Astrocyte of the spinal cord (primary cell): Measurements from ENCODE around the gene SLC12A9.
A peak's percentile ranks its signal among the peaks of the same experiment; 100 is the strongest.
"Not testable (repeated sequence)": the region's sequence is repeated elsewhere in the genome, so short reads cannot be mapped to it uniquely, and the experiment has no call there.

ENCODE experiments used
- DNase-seq: peaks from one replicate; pipeline ENCODE4 v3.0.0; 2011; ENCODE audit warnings: low read depth, low spot score
- H3K4me3 ChIP-seq: 2 replicates; pipeline ENCODE4 v1.5.1; 2011; ENCODE audit warnings: low read depth, mild to moderate bottlenecking, low read length, moderate library complexity
- in situ Hi-C: cut with HindIII; loops from 2 replicates; pipeline ENCODE4 v1.10.0; 2017; ENCODE audit warnings: low sequenced_read_pairs
- TF ChIP-seq, protein P1 (sequence below): IDR thresholded peaks from 2 replicates; pipeline ENCODE4 v1.5.1; 2012; ENCODE audit warnings: low read depth, mild to moderate bottlenecking, low read length, inconsistent platforms

Gene SLC12A9, protein sequence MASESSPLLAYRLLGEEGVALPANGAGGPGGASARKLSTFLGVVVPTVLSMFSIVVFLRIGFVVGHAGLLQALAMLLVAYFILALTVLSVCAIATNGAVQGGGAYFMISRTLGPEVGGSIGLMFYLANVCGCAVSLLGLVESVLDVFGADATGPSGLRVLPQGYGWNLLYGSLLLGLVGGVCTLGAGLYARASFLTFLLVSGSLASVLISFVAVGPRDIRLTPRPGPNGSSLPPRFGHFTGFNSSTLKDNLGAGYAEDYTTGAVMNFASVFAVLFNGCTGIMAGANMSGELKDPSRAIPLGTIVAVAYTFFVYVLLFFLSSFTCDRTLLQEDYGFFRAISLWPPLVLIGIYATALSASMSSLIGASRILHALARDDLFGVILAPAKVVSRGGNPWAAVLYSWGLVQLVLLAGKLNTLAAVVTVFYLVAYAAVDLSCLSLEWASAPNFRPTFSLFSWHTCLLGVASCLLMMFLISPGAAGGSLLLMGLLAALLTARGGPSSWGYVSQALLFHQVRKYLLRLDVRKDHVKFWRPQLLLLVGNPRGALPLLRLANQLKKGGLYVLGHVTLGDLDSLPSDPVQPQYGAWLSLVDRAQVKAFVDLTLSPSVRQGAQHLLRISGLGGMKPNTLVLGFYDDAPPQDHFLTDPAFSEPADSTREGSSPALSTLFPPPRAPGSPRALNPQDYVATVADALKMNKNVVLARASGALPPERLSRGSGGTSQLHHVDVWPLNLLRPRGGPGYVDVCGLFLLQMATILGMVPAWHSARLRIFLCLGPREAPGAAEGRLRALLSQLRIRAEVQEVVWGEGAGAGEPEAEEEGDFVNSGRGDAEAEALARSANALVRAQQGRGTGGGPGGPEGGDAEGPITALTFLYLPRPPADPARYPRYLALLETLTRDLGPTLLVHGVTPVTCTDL

DNA sequence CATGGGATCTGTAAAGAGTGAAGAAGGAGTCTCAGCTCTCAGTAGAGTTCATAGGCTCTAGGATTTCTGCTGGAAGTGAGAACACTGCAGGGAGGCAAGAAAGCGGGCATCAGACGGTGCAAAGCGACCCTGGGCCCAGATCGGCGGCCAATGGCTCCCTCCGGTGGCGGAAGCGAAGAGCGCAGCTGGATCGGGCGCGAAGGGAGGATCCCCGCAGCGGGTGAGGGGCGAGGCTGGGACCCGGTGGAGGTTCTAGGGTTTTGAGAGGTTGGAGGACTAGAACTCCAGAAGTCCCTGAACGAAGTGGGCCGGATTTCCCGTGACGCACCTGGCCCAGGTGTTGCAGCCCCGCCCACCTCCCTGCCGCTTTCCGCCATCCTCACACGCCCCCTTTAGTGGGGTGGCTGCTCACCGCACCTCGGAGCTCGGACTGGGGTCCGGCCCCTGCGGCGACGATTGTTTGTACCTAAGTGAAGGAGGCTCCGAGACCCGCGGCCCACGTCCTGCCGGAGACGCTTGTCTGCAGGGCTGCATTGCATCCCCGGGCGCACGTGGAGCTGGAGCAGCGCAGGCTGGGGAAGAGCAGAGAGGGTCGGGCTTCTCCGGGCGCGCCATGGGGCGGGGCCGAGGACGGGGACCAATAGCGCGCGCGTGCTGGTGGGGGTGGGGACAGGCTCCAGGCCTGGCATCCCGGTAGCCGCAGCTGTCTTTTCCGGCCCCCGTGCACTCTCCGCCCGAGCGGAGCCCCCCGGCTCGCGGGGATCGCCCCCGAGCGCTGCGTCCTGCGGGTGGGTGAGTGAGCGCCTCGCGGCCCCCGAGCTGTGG lies at the start of gene SLC12A9:
SLC12A9 (plus strand) TSS at position 666 of the 825 bp plus-strand sequence. CDS start 1,485 bp downstream, outside the sequence.
- H3K4me3 ChIP-seq, result peak within 1 kb of the TSS; percentile 77
- in situ Hi-C loops, result no loop called here
- DNase-seq, result peak; percentile 90
- TF ChIP-seq, protein P1, sequence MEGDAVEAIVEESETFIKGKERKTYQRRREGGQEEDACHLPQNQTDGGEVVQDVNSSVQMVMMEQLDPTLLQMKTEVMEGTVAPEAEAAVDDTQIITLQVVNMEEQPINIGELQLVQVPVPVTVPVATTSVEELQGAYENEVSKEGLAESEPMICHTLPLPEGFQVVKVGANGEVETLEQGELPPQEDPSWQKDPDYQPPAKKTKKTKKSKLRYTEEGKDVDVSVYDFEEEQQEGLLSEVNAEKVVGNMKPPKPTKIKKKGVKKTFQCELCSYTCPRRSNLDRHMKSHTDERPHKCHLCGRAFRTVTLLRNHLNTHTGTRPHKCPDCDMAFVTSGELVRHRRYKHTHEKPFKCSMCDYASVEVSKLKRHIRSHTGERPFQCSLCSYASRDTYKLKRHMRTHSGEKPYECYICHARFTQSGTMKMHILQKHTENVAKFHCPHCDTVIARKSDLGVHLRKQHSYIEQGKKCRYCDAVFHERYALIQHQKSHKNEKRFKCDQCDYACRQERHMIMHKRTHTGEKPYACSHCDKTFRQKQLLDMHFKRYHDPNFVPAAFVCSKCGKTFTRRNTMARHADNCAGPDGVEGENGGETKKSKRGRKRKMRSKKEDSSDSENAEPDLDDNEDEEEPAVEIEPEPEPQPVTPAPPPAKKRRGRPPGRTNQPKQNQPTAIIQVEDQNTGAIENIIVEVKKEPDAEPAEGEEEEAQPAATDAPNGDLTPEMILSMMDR, result peak; percentile 91

DNA sequence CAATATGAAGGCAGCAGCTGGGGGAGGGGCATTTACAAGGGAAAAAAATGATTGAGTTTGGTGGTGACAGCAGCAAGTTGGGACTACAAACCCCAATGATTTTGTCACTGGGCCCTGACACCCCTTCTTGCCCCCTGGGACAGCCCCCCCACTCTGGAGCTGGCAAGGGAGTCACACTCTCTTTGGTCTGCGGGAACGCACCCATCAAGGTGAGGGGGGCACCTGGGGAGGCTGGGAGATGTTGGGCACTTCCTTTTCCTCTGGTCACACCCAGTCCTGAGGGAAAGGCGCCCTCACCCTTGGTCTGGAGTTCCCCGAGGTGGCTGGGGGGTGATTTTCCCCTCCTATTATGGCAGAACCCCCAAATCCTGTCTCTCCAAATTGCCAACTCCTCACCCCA lies 49.6 kb upstream of the SLC12A9 start:
- TF ChIP-seq, protein P1, result no peak
- in situ Hi-C loops, result no loop called here
- H3K4me3 ChIP-seq, result no peak overlapping the region
- no peak for DNase-seq

DNA sequence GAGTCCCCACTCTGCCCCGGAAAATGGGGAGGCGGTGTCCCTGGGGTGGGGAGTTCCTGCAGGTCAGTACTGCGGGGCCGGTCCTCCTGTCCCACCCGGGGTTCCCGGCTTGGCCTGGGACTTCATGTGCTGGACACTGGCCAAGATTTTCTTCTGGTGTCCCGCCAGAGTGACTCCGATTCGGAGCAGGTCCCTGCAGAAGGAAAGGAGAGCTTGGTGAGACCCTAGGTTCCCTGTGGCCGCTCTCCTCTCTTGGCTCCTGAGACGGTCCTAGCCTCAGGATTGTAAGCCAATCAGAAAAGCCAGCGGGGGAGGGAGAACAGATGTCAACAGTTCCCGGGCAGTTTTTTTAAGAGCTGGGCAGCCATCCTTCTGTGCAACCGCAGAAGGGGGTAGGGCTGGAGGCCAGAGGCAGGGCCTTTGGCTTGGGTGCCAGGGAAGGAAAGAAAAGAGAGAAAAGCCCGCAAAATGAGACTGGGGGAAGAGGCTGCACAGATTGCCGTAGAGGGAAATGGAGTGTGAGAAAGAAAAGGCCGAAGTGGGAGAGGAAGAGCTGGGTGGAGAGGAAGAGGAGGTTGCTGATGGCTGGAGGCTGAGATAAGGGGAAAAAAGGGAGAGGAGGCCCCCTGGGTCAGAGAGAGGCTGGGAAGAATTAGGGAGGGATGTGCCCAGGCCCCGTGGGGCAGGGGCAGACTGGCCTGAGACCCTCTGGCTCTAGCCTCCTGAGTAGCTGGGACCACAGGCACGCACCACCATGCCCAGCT lies 48.9 kb upstream of the SLC12A9 start:
- TF ChIP-seq, protein P1, result no peak
- peak; percentile 88 for DNase-seq
- in situ Hi-C loops, result no loop called here
- H3K4me3 ChIP-seq, result no peak overlapping the region

DNA sequence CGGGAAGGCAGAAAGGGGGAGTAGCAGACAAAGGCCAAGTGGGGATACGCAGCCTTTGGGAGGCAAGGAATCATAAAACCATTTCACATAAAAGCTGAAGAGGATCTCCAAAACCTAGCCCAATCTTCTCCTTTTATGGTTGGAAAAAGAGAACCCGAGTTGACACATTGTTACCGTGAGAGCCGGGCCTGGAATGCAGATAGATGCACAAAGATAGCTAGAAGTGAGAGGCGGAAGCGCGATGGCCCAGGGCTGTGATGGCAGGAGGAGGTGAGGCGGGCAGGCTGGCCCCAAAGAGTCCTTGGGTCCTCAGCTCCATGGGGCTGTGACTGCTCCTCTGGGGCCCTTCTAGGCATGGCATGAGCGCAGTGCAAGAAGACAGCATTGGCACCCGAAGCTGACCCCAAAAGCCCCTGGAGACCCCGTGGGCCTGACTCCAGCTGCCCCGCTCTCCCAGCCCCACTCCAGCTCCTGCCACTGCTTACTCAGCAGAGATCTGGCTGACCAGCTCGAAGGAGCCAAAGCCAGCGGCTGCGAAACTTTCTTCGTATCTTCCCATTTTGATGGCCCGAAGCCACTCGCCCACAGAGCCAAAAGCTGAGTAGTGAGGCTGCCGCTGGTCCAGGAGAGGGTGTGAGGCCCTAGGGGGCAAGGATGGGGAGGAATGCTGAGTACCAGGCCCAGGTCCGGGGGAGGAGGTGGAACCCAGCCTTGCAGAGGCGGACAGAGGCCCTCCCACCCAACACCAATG lies 47.7 kb upstream of the SLC12A9 start:
- no peak for DNase-seq
- in situ Hi-C loops, result no loop called here
- TF ChIP-seq, protein P1, result no peak
- H3K4me3 ChIP-seq, result no peak overlapping the region

DNA sequence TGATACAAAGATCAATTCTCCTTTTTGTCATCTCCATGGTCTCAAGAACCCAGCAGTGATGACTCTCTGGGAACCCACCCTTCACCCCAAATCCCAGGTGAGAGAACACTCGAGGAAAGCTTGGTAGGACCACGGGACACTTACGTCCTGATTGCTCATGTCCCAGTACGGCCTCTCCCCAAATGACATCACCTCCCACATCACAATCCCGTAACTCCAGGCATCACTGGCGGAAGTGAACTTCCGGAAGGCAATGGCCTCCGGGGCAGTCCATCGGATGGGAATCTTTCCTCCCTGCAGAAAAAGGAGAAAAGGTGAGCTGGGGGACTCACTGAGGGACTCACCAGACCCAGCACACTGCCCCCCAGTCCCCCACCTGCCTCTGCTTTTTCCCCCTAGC lies 46.2 kb upstream of the SLC12A9 start:
- TF ChIP-seq, protein P1, result no peak
- H3K4me3 ChIP-seq, result no peak overlapping the region
- no peak for DNase-seq
- in situ Hi-C loops, result no loop called here

DNA sequence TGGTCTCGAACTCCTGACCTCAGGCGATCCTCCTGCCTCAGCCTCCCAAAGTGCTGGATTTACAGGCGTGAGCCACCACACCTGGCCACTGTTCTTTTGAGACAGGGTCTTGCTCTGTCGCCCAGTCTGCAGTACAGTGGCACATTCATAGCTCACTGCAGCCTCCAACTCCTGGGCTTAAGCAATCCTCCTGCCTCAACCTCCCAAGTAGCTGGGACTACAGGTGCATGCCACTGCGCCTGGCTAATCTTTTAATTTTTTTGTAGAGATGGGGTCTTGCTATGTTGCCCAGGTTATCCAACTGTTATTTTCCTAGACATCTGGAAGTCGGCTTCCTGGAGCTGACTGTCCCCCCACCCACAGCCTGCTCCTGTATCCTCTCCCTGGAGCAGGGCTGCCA lies 45.6 kb upstream of the SLC12A9 start:
- H3K4me3 ChIP-seq, in situ Hi-C loops, DNase-seq: not testable (repeated sequence)
